SK-N-SH (cell line): ENCODE measurements around the gene MYO18B.

Experiments used
- EZH2phosphoT487 ChIP-seq: fragments of 200-600 bp; sonication (generic); IDR thresholded peaks from 2 replicates; pipeline ENCODE4 v1.6.1; 2017; ENCODE audit warnings: low read depth, mixed run types, mild to moderate bottlenecking, antibody characterized with exemption, moderate library complexity, borderline replicate concordance
- RAD21 ChIP-seq: IDR thresholded peaks from 2 replicates; pipeline ENCODE4 v1.6.1; 2012; ENCODE audit warnings: mild to moderate bottlenecking, low read length
- TF ChIP-seq, protein P1 (sequence below): fragments of 200-600 bp; sonication (generic); IDR thresholded peaks from 2 replicates; pipeline ENCODE4 v1.6.1; 2017; ENCODE audit warnings: antibody characterized with exemption, mild to moderate bottlenecking, moderate library complexity

DNA sequence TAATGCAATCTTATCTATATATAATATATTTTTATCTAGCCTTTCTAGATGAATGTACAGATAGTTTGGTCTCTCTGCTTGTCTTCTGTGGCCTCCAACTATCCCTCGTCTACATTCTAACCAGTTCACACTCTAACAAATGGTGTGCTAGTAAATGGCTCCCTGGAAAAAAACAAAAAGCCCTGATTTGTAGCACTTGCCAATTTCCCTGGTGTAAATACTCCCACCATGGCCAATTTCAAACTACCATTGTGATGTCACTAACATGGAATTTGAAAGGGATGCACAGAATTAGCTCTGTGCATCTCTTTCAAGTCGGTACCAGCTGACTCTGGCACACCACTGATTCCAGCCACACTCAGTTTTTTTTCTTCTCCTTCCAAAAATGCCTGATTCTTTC is 154.6 kb downstream of the MYO18B start:
- TF ChIP-seq, protein P1, sequence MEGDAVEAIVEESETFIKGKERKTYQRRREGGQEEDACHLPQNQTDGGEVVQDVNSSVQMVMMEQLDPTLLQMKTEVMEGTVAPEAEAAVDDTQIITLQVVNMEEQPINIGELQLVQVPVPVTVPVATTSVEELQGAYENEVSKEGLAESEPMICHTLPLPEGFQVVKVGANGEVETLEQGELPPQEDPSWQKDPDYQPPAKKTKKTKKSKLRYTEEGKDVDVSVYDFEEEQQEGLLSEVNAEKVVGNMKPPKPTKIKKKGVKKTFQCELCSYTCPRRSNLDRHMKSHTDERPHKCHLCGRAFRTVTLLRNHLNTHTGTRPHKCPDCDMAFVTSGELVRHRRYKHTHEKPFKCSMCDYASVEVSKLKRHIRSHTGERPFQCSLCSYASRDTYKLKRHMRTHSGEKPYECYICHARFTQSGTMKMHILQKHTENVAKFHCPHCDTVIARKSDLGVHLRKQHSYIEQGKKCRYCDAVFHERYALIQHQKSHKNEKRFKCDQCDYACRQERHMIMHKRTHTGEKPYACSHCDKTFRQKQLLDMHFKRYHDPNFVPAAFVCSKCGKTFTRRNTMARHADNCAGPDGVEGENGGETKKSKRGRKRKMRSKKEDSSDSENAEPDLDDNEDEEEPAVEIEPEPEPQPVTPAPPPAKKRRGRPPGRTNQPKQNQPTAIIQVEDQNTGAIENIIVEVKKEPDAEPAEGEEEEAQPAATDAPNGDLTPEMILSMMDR = no peak
- no peak for TF ChIP-seq EZH2phosphoT487
- no peak for TF ChIP-seq RAD21
